Mesenteric fat pad (tissue), 1 donor: ENCODE results near the gene EML4. TPM values are rescaled to one million over a fixed set of nuclear protein-coding genes. Genes with fewer than 3 reads are reported as not detected.

Experiments used
- DNase-seq: peaks from one replicate; pipeline ENCODE4 v3.0.0-alpha.2; 2020; ENCODE audit warnings: low spot score
- total RNA-seq: library from RNA; stranded (reverse); fragmentation: NEBNext Ultra II Directional; extraction: Animal tissue kit (Norgen Biotek cat#: 25700); gene quantifications from one replicate; pipeline ENCODE4 v1.2.1, GENCODE V29; 2021
- donor health status: DM: yes; HTN: yes; CAD: no.

EML4 gene
- total RNA-seq, 1 donor from 2014 or later, result 46.2 TPM

GRCh38 chr2:42298996-42299754 lies 130.0 kb downstream of the EML4 start:
- no peak for DNase-seq

GRCh38 chr2:42300527-42300926 lies 131.4 kb downstream of the EML4 start:
- no peak for DNase-seq

- no peak for DNase-seq
Measured at GRCh38 chr2:42303252-42303651, 134.1 kb downstream of the EML4 start.

- no peak for DNase-seq
Measured at GRCh38 chr2:42304059-42304713, 135.0 kb downstream of the EML4 start.

- DNase-seq, result no peak
Measured at GRCh38 chr2:42307180-42307579, 138.0 kb downstream of the EML4 start.

GRCh38 chr2:42309366-42309765 lies 140.2 kb downstream of the EML4 start:
- no peak for DNase-seq

- no peak for DNase-seq
Measured at GRCh38 chr2:42310007-42310515, 140.9 kb downstream of the EML4 start.

GRCh38 chr2:42312106-42312505 lies 143.0 kb downstream of the EML4 start:
- DNase-seq, result no peak

- DNase-seq, result no peak
Measured at GRCh38 chr2:42314892-42315468, 145.8 kb downstream of the EML4 start.

GRCh38 chr2:42315844-42316470 lies 146.8 kb downstream of the EML4 start:
- no peak for DNase-seq

GRCh38 chr2:42316910-42317309 lies 147.8 kb downstream of the EML4 start:
- DNase-seq, result no peak

- no peak for DNase-seq
Measured at GRCh38 chr2:42317486-42317885, 148.3 kb downstream of the EML4 start.

GRCh38 chr2:42317945-42318344 lies 148.8 kb downstream of the EML4 start:
- no peak for DNase-seq

- no peak for DNase-seq
Measured at GRCh38 chr2:42319265-42319664, 150.1 kb downstream of the EML4 start.

GRCh38 chr2:42321452-42322064 lies 152.4 kb downstream of the EML4 start:
- DNase-seq, result no peak

GRCh38 chr2:42324244-42324643 lies 155.1 kb downstream of the EML4 start:
- DNase-seq, result no peak

GRCh38 chr2:42324949-42325348 lies 155.8 kb downstream of the EML4 start:
- DNase-seq, result no peak

- no peak for DNase-seq
Measured at GRCh38 chr2:42325609-42326008, 156.5 kb downstream of the EML4 start.

GRCh38 chr2:42327125-42327524 lies 158.0 kb downstream of the EML4 start:
- no peak for DNase-seq

- no peak for DNase-seq
Measured at GRCh38 chr2:42328148-42328833, 159.1 kb downstream of the EML4 start.

- DNase-seq, result no peak
Measured at GRCh38 chr2:42328923-42329322, 159.8 kb downstream of the EML4 start.
